Smooth muscle cell (in vitro differentiated cells): ENCODE measurements around the gene RABGAP1. TPM values are rescaled to one million over a fixed set of nuclear protein-coding genes. Genes with fewer than 3 reads are reported as not detected.

Source experiments
- DNase-seq: peaks from one replicate; lab custom pipeline; 2025; ENCODE audit not compliant: unreplicated experiment; lab: John Stamatoyannopoulos, UW
- H2AFZ ChIP-seq: fragments of 200-600 bp; sonication (generic); 2 replicates; pipeline ENCODE4 v1.6.0; 2016; ENCODE audit warnings: antibody characterized with exemption, low read depth, mild to moderate bottlenecking
- H3F3A ChIP-seq: fragments of 200-600 bp; sonication (generic); 2 replicates; pipeline ENCODE4 v1.6.0; 2017; ENCODE audit warnings: antibody characterized with exemption, low read depth
- H3K27ac ChIP-seq: fragments of 200-600 bp; sonication (generic); 2 replicates; pipeline ENCODE4 v1.5.1; 2016; ENCODE audit warnings: low read depth, mild to moderate bottlenecking
- H3K27me3 ChIP-seq: fragments of 200-600 bp; sonication (generic); 2 replicates; pipeline ENCODE4 v1.6.1; 2016; ENCODE audit warnings: low read depth, mild to moderate bottlenecking
- H3K36me3 ChIP-seq: fragments of 200-600 bp; sonication (generic); 2 replicates; pipeline ENCODE4 v1.5.1; 2016; ENCODE audit warnings: low read depth
- H3K4me1 ChIP-seq: fragments of 200-600 bp; sonication (generic); 2 replicates; pipeline ENCODE4 v1.5.1; 2016; ENCODE audit warnings: low read depth
- H3K4me2 ChIP-seq: fragments of 200-600 bp; sonication (generic); 2 replicates; pipeline ENCODE4 v1.6.0; 2016; ENCODE audit warnings: mild to moderate bottlenecking
- H3K4me3 ChIP-seq: fragments of 200-600 bp; sonication (generic); 2 replicates; pipeline ENCODE4 v1.5.1; 2016; ENCODE audit warnings: mild to moderate bottlenecking
- H3K79me2 ChIP-seq: fragments of 200-600 bp; sonication (generic); 2 replicates; pipeline ENCODE4 v1.6.0; 2016; ENCODE audit warnings: low read depth, mild to moderate bottlenecking
- H3K9ac ChIP-seq: fragments of 200-600 bp; sonication (generic); 2 replicates; pipeline ENCODE4 v1.6.0; 2016; ENCODE audit warnings: low read depth
- H3K9me3 ChIP-seq: fragments of 200-600 bp; sonication (generic); replicated peaks from 2 replicates; pipeline ENCODE4 v1.5.1; 2016; ENCODE audit warnings: low read depth
- H4K20me1 ChIP-seq: fragments of 200-600 bp; sonication (generic); 2 replicates; pipeline ENCODE4 v1.6.0; 2016; ENCODE audit warnings: low read depth
- WGBS: methylation state at CpG from one replicate; pipeline ENCODE4 v1.1.7; 2016; ENCODE audit warnings: low lambda C conversion rate; 5-methylcytosine and 5-hydroxymethylcytosine counted together
- polyA plus RNA-seq: library from polyadenylated mRNA; unstranded; fragments of >200 nt; fragmentation: Nextera tagmentation; extraction: Ambion mirVana; gene quantifications from 2 replicates; pipeline ENCODE4 v1.2.1, GENCODE V29; 2016
- total RNA-seq: library from RNA; depleted of rRNA; stranded (reverse); fragments of >200 nt; gene quantifications from 2 replicates; pipeline ENCODE4 v1.2.3, GENCODE V29; 2014
- TF ChIP-seq, protein P1 (sequence below): fragments of 200-600 bp; sonication (generic); IDR thresholded peaks from 2 replicates; pipeline ENCODE4 v1.5.1; 2017; ENCODE audit warnings: borderline replicate concordance, mild to moderate bottlenecking, antibody characterized with exemption; ENCODE audit not compliant: insufficient read depth, poor library complexity, severe bottlenecking

RABGAP1 gene
- total and polyA plus RNA-seq, 2 experiments from 2014 or later = 13.5 to 31.8 TPM

DNA sequence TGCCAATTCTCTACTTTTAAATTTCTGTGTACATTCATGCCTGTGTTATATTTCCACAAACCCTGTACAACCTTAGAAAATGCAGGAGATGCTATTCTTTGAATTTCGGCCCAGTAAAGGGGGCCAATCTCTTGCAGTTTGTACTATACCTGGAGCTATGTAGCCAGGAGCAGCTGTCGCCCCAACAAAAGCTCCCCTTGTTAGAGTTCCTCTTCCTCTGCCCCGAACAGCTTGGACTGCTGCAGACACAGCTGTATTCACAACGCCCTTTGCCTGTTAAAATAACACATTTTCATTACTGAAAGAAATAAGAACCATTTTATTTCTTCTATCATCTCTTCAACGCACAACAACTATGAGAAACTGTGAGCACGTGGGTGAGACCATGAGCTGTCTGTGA is 191.9 kb downstream of the RABGAP1 start:
- TF ChIP-seq, protein P1, sequence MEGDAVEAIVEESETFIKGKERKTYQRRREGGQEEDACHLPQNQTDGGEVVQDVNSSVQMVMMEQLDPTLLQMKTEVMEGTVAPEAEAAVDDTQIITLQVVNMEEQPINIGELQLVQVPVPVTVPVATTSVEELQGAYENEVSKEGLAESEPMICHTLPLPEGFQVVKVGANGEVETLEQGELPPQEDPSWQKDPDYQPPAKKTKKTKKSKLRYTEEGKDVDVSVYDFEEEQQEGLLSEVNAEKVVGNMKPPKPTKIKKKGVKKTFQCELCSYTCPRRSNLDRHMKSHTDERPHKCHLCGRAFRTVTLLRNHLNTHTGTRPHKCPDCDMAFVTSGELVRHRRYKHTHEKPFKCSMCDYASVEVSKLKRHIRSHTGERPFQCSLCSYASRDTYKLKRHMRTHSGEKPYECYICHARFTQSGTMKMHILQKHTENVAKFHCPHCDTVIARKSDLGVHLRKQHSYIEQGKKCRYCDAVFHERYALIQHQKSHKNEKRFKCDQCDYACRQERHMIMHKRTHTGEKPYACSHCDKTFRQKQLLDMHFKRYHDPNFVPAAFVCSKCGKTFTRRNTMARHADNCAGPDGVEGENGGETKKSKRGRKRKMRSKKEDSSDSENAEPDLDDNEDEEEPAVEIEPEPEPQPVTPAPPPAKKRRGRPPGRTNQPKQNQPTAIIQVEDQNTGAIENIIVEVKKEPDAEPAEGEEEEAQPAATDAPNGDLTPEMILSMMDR = no peak
- H3K4me2 ChIP-seq = no peak overlapping the region
- 94% methylated on average over 6 of the region's 6 CpGs for whole genome bisulfite sequencing
- no peaks in the 10 kb centered on the region for H3K36me3 ChIP-seq
- H3K9me3 ChIP-seq = no peaks in the 10 kb centered on the region
- no peaks in the 10 kb centered on the region for H4K20me1 ChIP-seq
- H3K27me3 ChIP-seq = no peaks in the 10 kb centered on the region
- no peak overlapping the region for H2AFZ ChIP-seq
- no peak overlapping the region for H3K9ac ChIP-seq
- no peaks in the 10 kb centered on the region for H3F3A ChIP-seq
- H3K79me2 ChIP-seq = no peaks in the 10 kb centered on the region
- no peak overlapping the region for H3K4me3 ChIP-seq
- H3K4me1 ChIP-seq = no peaks in the 10 kb centered on the region
- no peak for DNase-seq
- H3K27ac ChIP-seq = no peak overlapping the region

DNA sequence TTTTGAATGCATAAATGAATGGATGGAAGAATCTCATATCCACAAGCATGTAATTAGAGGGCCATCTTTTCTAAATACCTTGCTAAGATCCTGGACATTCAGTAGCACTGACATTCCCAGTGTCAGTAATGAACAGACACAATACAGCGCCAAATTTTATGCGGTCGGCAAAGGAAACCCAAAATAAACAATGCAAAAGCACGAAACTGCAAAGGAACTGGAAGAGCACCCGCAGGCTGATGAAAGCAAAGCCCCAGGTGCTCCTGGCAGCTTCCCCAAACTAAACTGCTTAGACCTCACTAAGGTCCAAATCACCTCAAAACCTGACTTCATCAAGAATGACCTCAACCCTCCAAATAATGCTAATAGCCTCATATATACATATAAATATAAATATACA is 194.6 kb downstream of the RABGAP1 start:
- 97% methylated on average over 5 of the region's 5 CpGs for WGBS
- Histone ChIP-seq H3K27ac (no peak overlapping the region), H3F3A (no peaks in the 10 kb centered on the region), H3K9me3 (no peaks in the 10 kb centered on the region), H3K4me3 (no peak overlapping the region), H3K36me3 (no peaks in the 10 kb centered on the region), H3K79me2 (no peaks in the 10 kb centered on the region), H3K4me2 (no peak overlapping the region), H3K27me3 (no peaks in the 10 kb centered on the region), H4K20me1 (no peaks in the 10 kb centered on the region), H3K4me1 (no peaks in the 10 kb centered on the region), H2AFZ (no peak overlapping the region), H3K9ac (no peak overlapping the region)
- TF ChIP-seq, protein P1 = no peak
- no peak for DNase-seq

DNA sequence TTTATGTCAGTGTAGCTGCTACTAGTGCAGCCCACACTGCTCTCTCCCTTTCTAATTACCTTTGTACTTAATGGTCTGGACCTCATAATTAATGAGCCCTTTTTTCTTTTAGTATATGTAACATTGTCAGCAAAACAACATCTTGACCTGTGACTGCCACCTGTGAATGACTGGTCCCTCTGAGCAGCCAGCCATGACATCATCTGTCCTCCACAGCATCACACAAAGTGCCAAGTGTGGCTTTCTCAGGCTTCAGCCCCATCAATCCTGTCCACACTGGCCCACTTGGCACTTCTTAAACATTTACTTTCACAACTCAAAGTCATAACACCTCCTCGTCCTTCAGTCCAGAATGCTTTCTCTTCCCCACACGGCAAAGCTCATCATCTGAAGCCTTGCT is 197.3 kb downstream of the RABGAP1 start:
- no peak for DNase-seq
- 94% methylated on average over 2 of the region's 2 CpGs for WGBS

DNA sequence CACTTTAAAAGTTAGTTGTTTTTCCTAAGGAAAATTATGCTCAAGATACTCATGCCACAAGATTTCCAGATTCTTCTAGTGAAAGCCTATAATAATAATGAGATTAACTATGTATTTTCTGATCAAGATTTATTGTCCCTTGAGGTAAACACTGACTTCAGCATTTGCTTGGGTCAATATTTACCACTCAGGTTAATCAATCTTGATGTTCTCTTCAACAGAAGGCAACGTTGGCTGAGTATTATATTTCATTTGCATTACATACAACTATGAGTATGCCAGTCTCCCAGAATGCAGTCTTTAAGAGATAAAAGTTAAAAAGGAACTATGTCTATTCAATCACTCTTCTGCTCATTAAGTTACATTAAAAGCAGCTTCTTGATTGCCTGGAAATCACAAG is 208.2 kb downstream of the RABGAP1 start:
- no peak overlapping the region for H2AFZ ChIP-seq
- no peak overlapping the region for H3K4me2 ChIP-seq
- no peak overlapping the region for H3K4me3 ChIP-seq
- H3K4me1 ChIP-seq = no peaks in the 10 kb centered on the region
- no peaks in the 10 kb centered on the region for H3F3A ChIP-seq
- no peak overlapping the region for H3K27ac ChIP-seq
- no peaks in the 10 kb centered on the region for H3K9me3 ChIP-seq
- TF ChIP-seq, protein P1 = no peak
- WGBS = 88% methylated on average over 1 of the region's 1 CpG
- no peaks in the 10 kb centered on the region for H3K36me3 ChIP-seq
- no peak for DNase-seq
- H3K79me2 ChIP-seq = no peaks in the 10 kb centered on the region
- H3K27me3 ChIP-seq = no peaks in the 10 kb centered on the region
- no peak overlapping the region for H3K9ac ChIP-seq
- H4K20me1 ChIP-seq = no peaks in the 10 kb centered on the region

More for the DNA sequence above, 197.3 kb downstream of the RABGAP1 start:
- no peaks in the 10 kb centered on the region for H3K27me3 ChIP-seq
- no peaks in the 10 kb centered on the region for H3K9me3 ChIP-seq
- H3K79me2 ChIP-seq = no peaks in the 10 kb centered on the region
- no peak overlapping the region for H3K27ac ChIP-seq
- H2AFZ ChIP-seq = no peak overlapping the region
- H3K4me3 ChIP-seq = no peak overlapping the region
- no peak overlapping the region for H3K4me2 ChIP-seq
- TF ChIP-seq, protein P1 = no peak
- no peaks in the 10 kb centered on the region for H4K20me1 ChIP-seq
- H3K9ac ChIP-seq = no peak overlapping the region
- no peaks in the 10 kb centered on the region for H3F3A ChIP-seq
- H3K36me3 ChIP-seq = no peaks in the 10 kb centered on the region
- no peaks in the 10 kb centered on the region for H3K4me1 ChIP-seq
